Prostate gland (tissue), 2 donors: ENCODE measurements around the gene CSTPP1.

Source experiments
- CTCF ChIP-seq, 4 experiments: fragments of 200-600 bp in 2 of 4; fragments of 450-650 bp in 2 of 4; sonication (generic) in 2 of 4; IDR thresholded peaks; 1 replicate in 3 of 4; 2 replicates in 1 of 4; pipeline ENCODE4 v1.5.1; 2016 to 2019; ENCODE audit warnings: antibody characterized with exemption in 4 of 4, mild to moderate bottlenecking in 2 of 4, moderate library complexity in 2 of 4
- POLR2AphosphoS5 ChIP-seq: sonication (generic); formaldehyde crosslinking; IDR thresholded peaks from one replicate; pipeline ENCODE4 v1.6.1; 2017; ENCODE audit warnings: antibody characterized with exemption

DNA sequence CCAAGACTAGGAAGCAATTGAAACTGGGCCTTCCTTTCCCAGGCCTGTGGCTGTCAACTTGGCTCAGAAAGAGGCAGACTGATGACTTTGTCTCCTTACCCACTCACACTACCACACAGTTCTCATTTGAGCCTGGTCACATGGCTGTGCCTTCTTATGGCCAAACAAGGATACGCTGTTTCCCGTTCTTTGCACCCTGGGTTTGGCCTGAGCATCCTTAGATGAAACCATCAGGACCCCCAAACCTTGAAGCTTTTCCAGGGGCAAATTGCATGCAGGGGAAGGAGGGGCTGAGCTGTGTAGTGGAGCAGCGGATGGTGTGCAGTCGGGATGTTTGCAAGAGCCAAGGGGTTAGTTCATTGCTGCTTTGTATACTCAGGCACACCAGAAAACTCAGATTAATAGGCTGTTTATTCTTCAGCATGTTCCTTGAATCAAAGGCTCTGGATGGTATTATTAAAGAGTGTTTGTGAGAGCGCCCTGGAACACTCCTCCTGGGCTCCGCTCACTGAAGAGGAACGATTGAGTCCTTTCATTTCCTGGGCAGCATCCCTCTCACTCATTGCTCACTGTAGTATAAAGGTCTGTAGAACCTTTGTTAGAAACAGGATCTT is 170.3 kb downstream of the CSTPP1 start:
- TF ChIP-seq CTCF (IDR thresholded peaks at IDR 0.05) (no peak), POLR2AphosphoS5 (no peak)
